ENCODE measurements around the gene SPAG16. TPM values are rescaled to one million over a fixed set of nuclear protein-coding genes. Genes with fewer than 3 reads are reported as not detected.

The SPAG16 gene
- polyA plus RNA-seq, 6 donors from 2014 or later = 8.4 to 19.7 (median 15.7) TPM

- Mint-ChIP-seq H3K4me1 (no peaks in the 10 kb centered on the region), H3K9me3 (peaks cover 1 to 15% (median 6%) of the 10 kb centered on the region in 7 donors), H3K4me3 (no peak overlapping the region), H3K36me3 (no peaks in the 10 kb centered on the region), H3K27me3 (no peaks in the 10 kb centered on the region), H3K27ac (no peak overlapping the region)
- no peak for DNase-seq
- ATAC-seq (ENCODE audit: low read depth in 2 of 2) = no peak
Observed at GRCh38 chr2:213723707-213724106, 439.4 kb downstream of the SPAG16 start.

- Mint-ChIP-seq H3K4me3 (no peak overlapping the region), H3K9me3 (peaks cover 0 to 4% (median 0%) of the 10 kb centered on the region in 7 donors), H3K27me3 (no peaks in the 10 kb centered on the region), H3K4me1 (no peaks in the 10 kb centered on the region), H3K36me3 (no peaks in the 10 kb centered on the region), H3K27ac (no peak overlapping the region)
- ATAC-seq (ENCODE audit: low read depth in 2 of 2) (no peak), DNase-seq (no peak)
Observed at GRCh38 chr2:213726101-213726500, 441.8 kb downstream of the SPAG16 start.

DNA sequence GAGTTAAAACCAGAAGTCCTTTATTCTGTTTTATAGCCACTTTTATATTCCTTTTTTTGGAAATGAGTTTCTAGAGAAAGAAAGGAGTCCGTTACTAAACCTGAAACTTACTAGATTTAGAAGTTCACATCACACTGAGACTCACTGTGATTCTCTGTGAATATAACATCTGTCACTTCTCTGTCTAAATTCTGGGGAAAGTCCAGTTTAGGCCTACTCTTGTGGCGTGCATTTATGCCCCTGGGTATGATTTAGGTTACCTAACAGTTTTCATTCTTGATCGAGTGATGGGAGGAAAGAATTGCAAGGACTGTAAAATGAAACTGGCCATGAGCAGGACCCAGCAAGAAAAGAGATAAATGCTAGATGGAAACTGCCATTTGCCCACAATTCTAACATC is 449.6 kb downstream of the SPAG16 start:
- H3K9me3 Mint-ChIP-seq = peaks cover 0 to 5% (median 0%) of the 10 kb centered on the region in 7 donors

GRCh38 chr2:213740453-213740852 is 456.2 kb downstream of the SPAG16 start:
- H3K9me3 Mint-ChIP-seq = peaks cover 0 to 3% (median 0%) of the 10 kb centered on the region in 7 donors
- H3K27ac Mint-ChIP-seq = no peak overlapping the region
- no peak for DNase-seq
- no peak overlapping the region for H3K4me3 Mint-ChIP-seq
- H3K27me3 Mint-ChIP-seq = no peaks in the 10 kb centered on the region
- no peaks in the 10 kb centered on the region for H3K36me3 Mint-ChIP-seq
- no peak for ATAC-seq (ENCODE audit: low read depth in 2 of 2)
- H3K4me1 Mint-ChIP-seq = no peaks in the 10 kb centered on the region

More for the DNA sequence above, 449.6 kb downstream of the SPAG16 start:
- no peak for ATAC-seq (ENCODE audit: low read depth in 2 of 2)
- Mint-ChIP-seq H3K27ac (no peak overlapping the region), H3K4me3 (no peak overlapping the region), H3K27me3 (no peaks in the 10 kb centered on the region), H3K4me1 (no peaks in the 10 kb centered on the region), H3K36me3 (no peaks in the 10 kb centered on the region)
- no peak for DNase-seq

- H3K27me3 Mint-ChIP-seq = no peaks in the 10 kb centered on the region
- H3K36me3 Mint-ChIP-seq = no peaks in the 10 kb centered on the region
- peaks cover 0 to 2% (median 0%) of the 10 kb centered on the region in 7 donors for H3K9me3 Mint-ChIP-seq
- H3K4me1 Mint-ChIP-seq = no peaks in the 10 kb centered on the region
- no peak overlapping the region for H3K27ac Mint-ChIP-seq
- no peak overlapping the region for H3K4me3 Mint-ChIP-seq
- ATAC-seq (ENCODE audit: low read depth in 2 of 2) = peak in 1 of 2 donors; percentile 34
- no peak for DNase-seq
Observed at GRCh38 chr2:213751446-213751845, 467.2 kb downstream of the SPAG16 start.

- H3K4me1 Mint-ChIP-seq = no peaks in the 10 kb centered on the region
- DNase-seq (no peak), ATAC-seq (ENCODE audit: low read depth in 2 of 2) (no peak)
- H3K27ac Mint-ChIP-seq = peak overlapping the region in 1 of 6 donors; percentile 0
- no peaks in the 10 kb centered on the region for H3K36me3 Mint-ChIP-seq
- peak overlapping the region in 1 of 8 donors; percentile 10 for H3K4me3 Mint-ChIP-seq
- peaks cover 0 to 2% (median 0%) of the 10 kb centered on the region in 7 donors for H3K9me3 Mint-ChIP-seq
- H3K27me3 Mint-ChIP-seq = no peaks in the 10 kb centered on the region
Observed at GRCh38 chr2:213752575-213752974, 468.3 kb downstream of the SPAG16 start.

DNA sequence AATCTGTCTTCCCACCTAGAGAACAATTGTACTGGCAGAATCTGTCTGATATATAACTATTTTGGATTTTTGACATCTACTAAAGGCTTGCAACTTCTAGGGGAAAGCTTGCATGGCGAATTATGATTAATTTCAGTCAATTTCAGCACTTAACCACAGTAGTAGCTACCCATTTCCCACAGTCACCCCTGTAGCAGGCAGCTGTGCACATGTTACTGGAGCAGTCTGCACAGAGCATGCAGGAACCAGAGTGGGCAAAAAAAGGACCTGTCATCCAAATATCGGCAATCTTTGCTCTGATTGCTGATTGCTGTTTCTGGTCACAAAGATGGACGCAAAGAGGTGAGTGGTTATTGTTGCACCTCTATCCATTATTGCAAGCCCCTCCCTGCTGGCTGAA is 473.3 kb downstream of the SPAG16 start:
- no peaks in the 10 kb centered on the region for H3K4me1 Mint-ChIP-seq
- peaks cover 0 to 3% (median 0%) of the 10 kb centered on the region in 7 donors for H3K9me3 Mint-ChIP-seq
- no peak overlapping the region for H3K4me3 Mint-ChIP-seq
- no peak for DNase-seq
- no peak for ATAC-seq (ENCODE audit: low read depth in 2 of 2)
- H3K36me3 Mint-ChIP-seq = no peaks in the 10 kb centered on the region
- no peaks in the 10 kb centered on the region for H3K27me3 Mint-ChIP-seq
- H3K27ac Mint-ChIP-seq = no peak overlapping the region

DNA sequence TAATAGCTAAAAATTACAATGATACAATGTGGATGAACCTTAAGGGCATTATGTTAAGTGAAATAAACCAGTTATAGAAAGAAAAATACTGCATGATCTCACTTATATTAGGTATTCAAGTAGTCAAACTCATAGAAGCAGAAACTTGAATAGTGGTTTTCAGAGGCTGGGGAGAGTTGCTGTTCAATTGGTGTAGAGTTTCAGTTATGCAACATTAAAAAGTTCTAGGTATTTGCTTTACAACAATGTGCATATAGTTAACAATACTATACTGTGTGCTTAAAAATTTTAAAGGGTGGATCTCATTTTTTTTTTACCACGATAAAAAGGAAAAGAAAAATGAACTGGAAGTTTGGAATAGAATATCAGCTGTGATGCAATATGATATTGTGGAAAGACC is 479.1 kb downstream of the SPAG16 start:
- ATAC-seq (ENCODE audit: low read depth in 2 of 2) = no peak
- peaks cover 0 to 1% (median 0%) of the 10 kb centered on the region in 7 donors for H3K9me3 Mint-ChIP-seq
- H3K4me1 Mint-ChIP-seq = no peaks in the 10 kb centered on the region
- H3K36me3 Mint-ChIP-seq = no peaks in the 10 kb centered on the region
- no peak overlapping the region for H3K27ac Mint-ChIP-seq
- DNase-seq = no peak
- no peaks in the 10 kb centered on the region for H3K27me3 Mint-ChIP-seq
- H3K4me3 Mint-ChIP-seq = no peak overlapping the region

- H3K4me1 Mint-ChIP-seq = no peaks in the 10 kb centered on the region
- H3K27ac Mint-ChIP-seq = no peak overlapping the region
- no peak for ATAC-seq (ENCODE audit: low read depth in 2 of 2)
- no peak overlapping the region for H3K4me3 Mint-ChIP-seq
- DNase-seq = no peak
- H3K9me3 Mint-ChIP-seq = peaks cover 0 to 1% (median 0%) of the 10 kb centered on the region in 7 donors
- H3K36me3 Mint-ChIP-seq = no peaks in the 10 kb centered on the region
- H3K27me3 Mint-ChIP-seq = no peaks in the 10 kb centered on the region
Observed at GRCh38 chr2:213763963-213764362, 479.7 kb downstream of the SPAG16 start.

DNA sequence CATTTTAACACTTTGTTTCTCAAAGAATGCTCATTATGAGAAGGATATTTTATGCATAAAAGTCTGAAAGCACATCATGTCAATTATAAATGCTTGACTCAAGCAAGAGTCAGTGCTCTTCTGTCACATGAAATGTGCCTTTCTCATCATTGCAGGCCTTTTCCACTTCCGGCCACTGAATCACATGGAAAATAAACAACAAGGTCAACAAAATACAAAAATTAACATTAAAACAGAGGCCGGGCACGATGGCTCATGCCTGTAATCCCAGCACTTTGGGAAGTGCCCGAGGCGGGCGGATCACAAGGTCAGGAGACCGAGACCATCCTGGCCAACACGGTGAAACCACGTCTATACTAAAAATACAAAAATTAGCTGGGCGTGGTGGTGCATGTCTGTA is 480.6 kb downstream of the SPAG16 start:
- peaks cover 0 to 1% (median 0%) of the 10 kb centered on the region in 7 donors for H3K9me3 Mint-ChIP-seq
- no peaks in the 10 kb centered on the region for H3K4me1 Mint-ChIP-seq
- DNase-seq (no peak), ATAC-seq (ENCODE audit: low read depth in 2 of 2) (no peak)
- no peak overlapping the region for H3K27ac Mint-ChIP-seq
- no peak overlapping the region for H3K4me3 Mint-ChIP-seq
- no peaks in the 10 kb centered on the region for H3K27me3 Mint-ChIP-seq
- H3K36me3 Mint-ChIP-seq = no peaks in the 10 kb centered on the region

DNA sequence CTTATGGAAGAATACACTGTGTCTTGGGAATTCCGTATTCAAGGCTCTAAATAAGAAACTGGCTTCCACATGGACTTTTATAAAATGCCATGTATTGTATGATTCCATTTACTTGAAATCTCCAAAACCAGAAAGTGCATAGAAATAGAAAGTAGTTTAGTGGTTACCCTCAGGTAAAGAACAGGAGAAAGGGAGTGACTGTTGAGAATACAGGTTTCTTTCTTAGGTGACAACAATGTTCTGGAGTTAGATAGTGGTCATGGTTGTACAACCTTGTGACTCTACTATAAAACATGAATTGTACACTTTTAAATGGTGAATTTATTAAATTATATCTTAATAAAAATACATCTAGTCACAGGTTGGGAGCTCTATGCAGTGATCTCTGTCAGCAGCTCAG is 481.8 kb downstream of the SPAG16 start:
- no peaks in the 10 kb centered on the region for H3K4me1 Mint-ChIP-seq
- H3K36me3 Mint-ChIP-seq = no peaks in the 10 kb centered on the region
- H3K27ac Mint-ChIP-seq = no peak overlapping the region
- H3K4me3 Mint-ChIP-seq = no peak overlapping the region
- H3K9me3 Mint-ChIP-seq = peaks cover 0 to 3% (median 0%) of the 10 kb centered on the region in 7 donors
- ATAC-seq (ENCODE audit: low read depth in 2 of 2) (no peak), DNase-seq (no peak)
- H3K27me3 Mint-ChIP-seq = no peaks in the 10 kb centered on the region

DNA sequence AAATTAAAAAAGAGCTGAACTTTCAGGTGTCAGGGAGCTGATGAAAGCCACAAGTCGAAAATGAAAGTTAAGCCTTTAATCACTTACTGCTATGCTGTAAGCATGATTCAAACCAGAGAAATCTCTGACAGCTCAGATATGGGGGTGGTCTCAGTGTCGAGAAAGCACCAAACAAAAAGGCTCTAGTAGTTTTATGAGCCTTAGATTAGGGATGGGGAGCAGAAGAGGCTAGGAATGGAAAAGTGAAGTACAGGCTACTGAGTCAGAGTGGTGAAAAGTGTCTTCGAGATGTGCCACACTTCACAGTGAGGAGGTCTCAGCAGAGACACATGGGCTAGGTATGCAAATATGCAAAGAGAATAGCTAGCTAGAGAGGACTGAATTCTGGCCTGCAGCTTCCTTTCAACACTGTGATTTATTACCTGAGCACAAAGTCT is 482.2 kb downstream of the SPAG16 start:
- H3K27me3 Mint-ChIP-seq = no peaks in the 10 kb centered on the region
- no peak overlapping the region for H3K4me3 Mint-ChIP-seq
- H3K36me3 Mint-ChIP-seq = no peaks in the 10 kb centered on the region
- DNase-seq = no peak
- H3K9me3 Mint-ChIP-seq = peaks cover 0 to 3% (median 0%) of the 10 kb centered on the region in 7 donors
- ATAC-seq (ENCODE audit: low read depth in 2 of 2) = peak in 1 of 2 donors; percentile 30
- H3K4me1 Mint-ChIP-seq = no peaks in the 10 kb centered on the region
- H3K27ac Mint-ChIP-seq = no peak overlapping the region

GRCh38 chr2:213787869-213788268 is 503.6 kb downstream of the SPAG16 start:
- Mint-ChIP-seq H3K4me1 (no peaks in the 10 kb centered on the region), H3K27me3 (no peaks in the 10 kb centered on the region), H3K4me3 (no peak overlapping the region), H3K9me3 (peaks cover 0 to 2% (median 0%) of the 10 kb centered on the region in 7 donors), H3K27ac (no peak overlapping the region), H3K36me3 (no peaks in the 10 kb centered on the region)
- DNase-seq (no peak), ATAC-seq (ENCODE audit: low read depth in 2 of 2) (no peak)

DNA sequence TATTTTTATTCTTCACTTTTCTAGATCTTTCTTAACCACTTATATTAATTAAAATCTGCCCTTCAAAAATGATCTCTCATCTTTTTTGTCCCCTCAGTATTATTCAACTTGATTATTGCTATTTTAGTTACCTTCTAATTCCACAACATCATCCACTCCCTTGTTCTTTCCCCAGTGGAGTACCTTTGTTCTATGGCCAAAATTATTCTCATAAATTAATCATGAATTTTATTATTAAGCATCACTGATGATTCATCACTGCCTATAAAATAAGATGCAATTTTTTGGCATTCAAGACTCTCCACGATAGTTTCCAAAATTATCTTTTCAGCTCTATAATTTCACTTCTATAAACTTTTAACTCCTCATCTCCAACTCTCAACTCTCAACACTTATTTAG is 505.7 kb downstream of the SPAG16 start:
- no peak for ATAC-seq (ENCODE audit: low read depth in 2 of 2)
- Mint-ChIP-seq H3K4me3 (no peak overlapping the region), H3K4me1 (no peaks in the 10 kb centered on the region)

DNA sequence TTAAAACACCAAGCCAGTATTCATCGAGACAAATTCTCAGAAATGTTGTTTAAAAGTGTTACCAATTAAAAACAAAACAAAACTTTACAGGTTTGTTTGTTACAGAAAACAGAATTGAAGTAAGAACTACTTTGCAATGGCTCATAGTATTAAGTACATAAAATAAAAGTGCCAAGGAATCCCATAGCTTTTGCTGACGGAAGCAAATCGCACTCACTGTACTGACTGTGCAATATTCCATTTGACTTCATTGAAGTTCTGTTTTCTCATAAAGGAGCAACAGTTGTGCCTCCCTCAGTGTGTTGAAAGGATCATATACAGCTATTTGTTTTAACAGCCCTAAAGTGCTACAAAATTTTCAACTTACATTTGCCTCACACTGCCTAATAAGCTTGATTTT is 507.8 kb downstream of the SPAG16 start:
- ATAC-seq (ENCODE audit: low read depth in 2 of 2) = no peak
- no peaks in the 10 kb centered on the region for H3K4me1 Mint-ChIP-seq
- no peak overlapping the region for H3K4me3 Mint-ChIP-seq
- peaks cover 0 to 5% (median 0%) of the 10 kb centered on the region in 3 donors for H3K27me3 Mint-ChIP-seq
- DNase-seq = no peak
- no peak overlapping the region for H3K27ac Mint-ChIP-seq
- H3K9me3 Mint-ChIP-seq = peaks cover 0 to 2% (median 0%) of the 10 kb centered on the region in 7 donors
- H3K36me3 Mint-ChIP-seq = no peaks in the 10 kb centered on the region

More for the DNA sequence above, 505.7 kb downstream of the SPAG16 start:
- Mint-ChIP-seq H3K36me3 (no peaks in the 10 kb centered on the region), H3K9me3 (peaks cover 0 to 2% (median 0%) of the 10 kb centered on the region in 7 donors), H3K27ac (no peak overlapping the region), H3K27me3 (no peaks in the 10 kb centered on the region)
- DNase-seq = no peak

All from naive B cell (primary cell).